ENCODE results near the gene HDDC2. TPM values are rescaled to one million over a fixed set of nuclear protein-coding genes. Genes with fewer than 3 reads are reported as not detected.

HDDC2 gene
- total RNA-seq, 2 donors from 2014 or later = 60.1 to 78.5 TPM

DNA sequence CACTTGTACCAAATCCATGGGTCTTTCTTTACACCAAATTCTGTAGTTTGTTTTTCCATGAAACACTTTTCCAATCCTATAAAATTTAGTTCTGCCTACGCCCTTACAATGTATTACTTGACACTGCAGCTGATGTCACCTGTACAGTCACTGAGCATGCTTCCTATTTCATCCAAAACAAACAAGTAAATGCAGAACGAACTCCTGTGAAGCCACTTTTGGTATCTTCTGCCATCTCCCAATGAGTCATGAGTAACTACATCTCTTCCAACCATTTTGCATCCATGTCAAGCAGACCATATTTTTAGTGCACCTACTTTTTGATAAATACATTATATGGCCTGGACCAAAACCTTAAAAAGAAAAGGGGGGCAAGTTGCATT is 42.4 kb downstream of the HDDC2 start:
- ATAC-seq = no peak
- H3K36me3 Mint-ChIP-seq = no peaks in the 10 kb centered on the region
- no peak for DNase-seq (ENCODE audit: low spot score in 2 of 2)
- H3K9me3 Mint-ChIP-seq = no peaks in the 10 kb centered on the region
- H3K27ac Mint-ChIP-seq = no peak overlapping the region

DNA sequence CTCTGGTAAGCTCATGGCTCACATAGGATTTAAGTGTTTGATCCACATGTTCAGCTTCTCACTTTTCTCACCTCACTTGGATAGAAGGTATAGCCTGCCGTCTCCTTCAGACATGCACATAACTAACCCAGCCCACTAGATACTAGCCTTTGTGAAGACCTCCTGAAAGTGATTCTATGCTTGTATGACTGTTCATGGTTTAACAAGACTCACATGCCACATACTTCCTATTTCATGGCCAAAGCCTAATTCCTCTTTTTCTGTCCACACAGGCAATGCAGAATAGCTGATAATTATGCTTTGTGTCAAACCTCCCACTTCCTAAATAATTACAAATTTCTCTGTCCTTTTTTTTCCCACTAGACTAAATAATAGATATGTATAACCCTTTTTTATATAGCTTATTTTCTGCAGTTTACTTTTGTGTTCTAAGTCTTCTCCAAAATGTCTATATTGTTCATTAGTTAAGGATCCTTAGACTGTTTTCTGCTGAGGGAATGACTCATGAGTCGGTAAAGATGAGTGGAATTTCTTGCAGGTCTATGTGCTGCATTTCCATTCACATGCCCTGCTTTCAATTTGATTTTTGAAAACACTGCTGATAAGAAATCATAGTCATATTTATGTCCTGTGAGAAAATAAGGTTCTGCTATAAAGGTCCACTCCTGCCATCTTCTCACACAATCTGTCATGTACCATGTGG is 43.0 kb downstream of the HDDC2 start:
- no peaks in the 10 kb centered on the region for H3K36me3 Mint-ChIP-seq
- no peak for DNase-seq (ENCODE audit: low spot score in 2 of 2)
- no peak overlapping the region for H3K27ac Mint-ChIP-seq
- H3K9me3 Mint-ChIP-seq = no peaks in the 10 kb centered on the region
- no peak for ATAC-seq

DNA sequence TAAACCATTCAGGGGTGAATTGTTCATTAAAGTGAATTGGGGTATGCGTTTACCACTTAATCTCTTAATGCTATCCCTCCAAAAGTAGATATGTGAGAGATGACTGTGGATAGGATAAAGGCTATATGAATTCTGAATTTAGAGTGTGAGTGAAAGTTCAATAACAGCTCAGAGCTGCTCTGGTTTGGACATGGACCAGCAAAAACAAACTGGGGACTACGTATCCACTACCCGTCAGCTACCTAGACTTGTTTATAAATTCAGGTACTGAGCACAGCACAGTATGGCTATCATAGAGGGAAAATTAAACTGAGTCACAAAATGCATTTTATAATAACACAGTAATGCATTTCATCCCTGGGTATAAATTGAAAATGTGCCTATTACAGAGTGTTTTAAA is 44.4 kb downstream of the HDDC2 start:
- Mint-ChIP-seq H3K27ac (no peak overlapping the region), H3K9me3 (no peaks in the 10 kb centered on the region), H3K36me3 (no peaks in the 10 kb centered on the region)
- DNase-seq (ENCODE audit: low spot score in 2 of 2) (no peak), ATAC-seq (no peak)

DNA sequence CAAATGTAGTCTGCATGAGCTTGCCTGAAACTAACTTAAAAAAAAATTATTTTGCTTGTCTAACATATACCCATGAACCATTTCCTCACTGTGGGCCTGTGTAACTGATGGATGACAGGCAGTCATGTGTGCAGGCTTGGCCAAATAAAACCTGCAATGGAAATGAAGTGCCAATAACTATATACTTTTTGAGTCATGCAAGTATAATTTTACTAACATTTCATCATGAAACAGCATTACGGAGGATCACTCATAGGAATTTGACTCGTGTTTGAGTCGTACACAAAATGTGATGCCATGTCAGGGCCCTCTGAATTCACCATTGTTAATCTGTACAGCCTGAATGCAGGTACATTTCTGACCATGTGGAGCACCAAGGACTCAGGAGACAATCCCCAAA is 46.6 kb downstream of the HDDC2 start:
- H3K27ac Mint-ChIP-seq = no peak overlapping the region
- no peak for ATAC-seq
- H3K36me3 Mint-ChIP-seq = no peaks in the 10 kb centered on the region
- DNase-seq (ENCODE audit: low spot score in 2 of 2) = no peak
- H3K9me3 Mint-ChIP-seq = no peaks in the 10 kb centered on the region

DNA sequence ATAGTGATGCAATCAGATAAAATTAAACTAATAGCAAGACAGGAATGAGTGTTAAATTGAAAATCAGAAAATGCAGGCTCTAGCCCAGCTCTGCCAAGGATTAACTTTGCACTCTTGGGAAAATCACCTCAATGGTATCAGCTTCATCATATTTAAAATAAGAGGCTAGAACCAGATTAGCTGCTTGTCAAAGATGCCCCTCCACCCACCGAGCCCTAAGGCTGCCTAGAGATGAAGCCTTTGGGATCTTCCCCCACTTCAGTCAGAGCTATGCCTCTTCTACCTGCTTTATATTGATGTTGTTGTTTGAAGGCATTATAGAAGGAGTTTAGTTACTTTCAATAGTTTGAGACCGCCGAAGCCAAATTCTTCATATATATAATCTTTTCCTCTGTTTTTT is 47.4 kb downstream of the HDDC2 start:
- ATAC-seq (no peak), DNase-seq (ENCODE audit: low spot score in 2 of 2) (no peak)
- Mint-ChIP-seq H3K9me3 (no peaks in the 10 kb centered on the region), H3K36me3 (no peaks in the 10 kb centered on the region), H3K27ac (no peak overlapping the region)

DNA sequence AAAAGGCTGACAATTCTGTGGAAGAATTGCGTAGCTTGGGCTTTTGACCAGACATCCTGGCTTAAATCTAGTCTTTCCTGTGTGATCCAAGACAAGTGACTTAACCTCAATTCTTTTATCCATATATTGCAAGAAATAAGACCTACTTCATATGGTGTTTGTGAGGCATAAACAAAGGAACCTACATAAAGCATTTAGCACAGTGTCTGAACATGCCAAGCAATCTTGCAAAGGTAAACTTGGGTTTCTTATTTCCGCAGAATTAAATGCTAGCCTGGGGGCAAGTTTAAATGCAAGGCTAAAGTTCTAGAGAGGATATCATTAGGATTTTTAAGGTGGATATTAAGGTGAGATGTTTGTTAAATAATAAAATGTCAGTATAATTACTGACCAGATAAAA is 47.9 kb downstream of the HDDC2 start:
- no peaks in the 10 kb centered on the region for H3K9me3 Mint-ChIP-seq
- ATAC-seq (no peak), DNase-seq (ENCODE audit: low spot score in 2 of 2) (no peak)
- no peaks in the 10 kb centered on the region for H3K36me3 Mint-ChIP-seq
- no peak overlapping the region for H3K27ac Mint-ChIP-seq

DNA sequence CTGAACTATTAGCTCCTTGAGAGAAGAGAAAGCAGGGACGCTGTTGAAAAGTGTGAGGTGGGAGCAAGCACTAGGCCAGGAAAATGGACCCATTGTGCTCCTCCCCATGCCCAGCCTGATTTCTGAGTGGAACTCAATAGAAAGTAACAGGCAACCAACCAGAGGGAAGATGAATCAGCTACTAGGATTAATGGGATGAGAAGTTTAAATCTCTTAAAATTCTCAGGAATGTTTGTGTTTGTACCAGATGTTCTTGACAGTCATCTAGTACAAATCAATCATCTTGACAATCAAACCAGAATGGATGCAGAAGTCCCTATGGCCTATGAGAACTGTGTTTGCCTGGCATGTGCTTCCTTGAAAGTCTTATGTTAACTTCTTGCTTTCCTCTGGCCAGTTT is 48.9 kb downstream of the HDDC2 start:
- Mint-ChIP-seq H3K36me3 (no peaks in the 10 kb centered on the region), H3K9me3 (no peaks in the 10 kb centered on the region), H3K27ac (no peak overlapping the region)
- DNase-seq (ENCODE audit: low spot score in 2 of 2) = no peak
- ATAC-seq = no peak

DNA sequence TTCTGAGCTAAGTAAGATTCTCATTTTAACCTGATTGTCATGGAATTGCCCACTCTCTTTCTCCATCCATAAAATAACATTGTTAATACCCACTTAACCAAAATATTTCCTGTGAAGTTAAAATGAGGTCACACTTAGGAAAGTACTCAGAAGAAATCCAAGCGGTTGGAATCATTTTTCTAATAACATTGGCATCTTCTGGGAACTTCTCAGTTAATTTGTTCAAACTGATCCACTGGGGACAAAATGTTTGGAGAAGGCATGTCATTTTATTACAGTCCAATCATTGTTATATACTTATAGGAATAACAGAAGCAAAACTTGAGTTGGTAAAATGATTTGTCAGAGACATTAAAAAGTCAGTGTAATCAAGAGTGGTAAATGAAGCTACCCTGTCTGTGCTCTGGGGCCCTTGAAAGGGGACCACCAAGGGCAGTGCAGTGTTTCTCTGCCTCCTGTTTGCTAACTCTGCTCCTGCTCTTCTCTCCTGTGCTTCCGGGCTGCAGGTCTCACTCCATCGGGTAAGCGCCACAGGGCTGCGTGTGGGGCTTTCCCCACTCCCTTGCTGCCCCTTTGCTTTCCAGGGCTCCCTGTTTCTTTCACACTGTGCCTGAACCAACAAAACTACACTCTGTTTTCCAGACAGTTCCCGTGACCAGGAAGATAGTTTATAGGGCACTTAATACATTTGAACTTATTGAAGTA is 50.1 kb downstream of the HDDC2 start:
- H3K9me3 Mint-ChIP-seq = no peaks in the 10 kb centered on the region
- no peak for DNase-seq (ENCODE audit: low spot score in 2 of 2)
- no peaks in the 10 kb centered on the region for H3K36me3 Mint-ChIP-seq
- ATAC-seq = no peak
- H3K27ac Mint-ChIP-seq = no peak overlapping the region

DNA sequence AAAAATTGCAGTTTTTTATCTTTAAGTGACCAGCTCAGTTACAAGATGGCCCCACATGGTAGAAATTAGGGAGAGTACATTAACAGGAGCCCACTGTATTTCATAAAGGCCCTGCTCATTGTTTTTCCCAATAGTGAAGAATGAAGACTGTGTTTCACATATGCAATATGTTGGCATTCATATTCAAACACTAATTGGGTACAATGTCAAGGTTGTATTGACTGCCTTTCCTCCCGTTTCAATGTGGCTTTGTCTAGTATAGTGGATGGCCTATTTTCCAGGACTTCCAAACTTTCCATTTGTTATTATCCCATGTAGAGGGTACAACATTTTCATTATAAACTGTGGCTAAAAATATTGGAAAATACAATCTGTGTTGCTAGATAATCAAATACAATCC is 51.3 kb downstream of the HDDC2 start:
- ATAC-seq (no peak), DNase-seq (ENCODE audit: low spot score in 2 of 2) (no peak)
- no peaks in the 10 kb centered on the region for H3K36me3 Mint-ChIP-seq
- no peaks in the 10 kb centered on the region for H3K9me3 Mint-ChIP-seq
- no peak overlapping the region for H3K27ac Mint-ChIP-seq

DNA sequence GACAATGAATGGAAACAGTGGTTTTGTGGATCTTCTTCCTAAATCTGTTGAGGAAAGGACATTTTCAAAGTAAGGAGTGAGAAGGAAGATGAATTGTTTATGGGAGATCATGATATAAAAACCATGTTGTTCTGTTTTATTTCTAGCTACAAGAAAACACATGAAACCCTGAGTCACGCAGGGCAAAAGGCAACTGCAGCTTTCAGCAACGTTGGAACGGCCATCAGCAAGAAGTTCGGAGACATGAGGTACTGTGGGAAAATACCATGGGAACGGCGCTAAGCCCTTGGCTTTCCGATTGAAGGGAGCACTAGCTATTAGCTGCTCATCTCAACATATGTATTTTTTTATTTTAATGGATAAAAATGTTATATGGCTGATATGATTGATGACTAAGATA is 53.6 kb downstream of the HDDC2 start:
- Mint-ChIP-seq H3K9me3 (peaks cover 2% of the 10 kb centered on the region in 2 donors), H3K36me3 (peaks cover 3 to 4% of the 10 kb centered on the region in 2 donors), H3K27ac (no peak overlapping the region)
- DNase-seq (ENCODE audit: low spot score in 2 of 2) (no peak), ATAC-seq (no peak)

DNA sequence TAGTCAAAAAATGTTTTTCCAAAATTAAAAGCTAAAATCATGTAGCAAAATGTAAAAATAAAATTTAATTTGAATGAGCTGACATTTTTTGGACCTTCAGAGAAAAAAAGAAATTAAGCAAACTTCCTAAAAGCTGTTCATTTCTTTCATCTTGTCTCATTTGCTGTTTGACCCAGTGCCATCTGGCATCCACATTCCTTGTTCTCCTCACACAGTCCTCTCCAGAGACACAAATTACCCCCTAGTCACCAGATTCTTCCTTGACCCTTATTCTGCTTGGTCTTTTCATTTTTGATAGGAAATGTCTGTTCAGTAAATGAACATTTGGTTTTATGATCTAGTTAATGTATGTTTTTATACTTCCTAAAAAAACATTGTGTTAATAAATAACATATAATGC is 55.2 kb downstream of the HDDC2 start:
- DNase-seq (ENCODE audit: low spot score in 2 of 2) (no peak), ATAC-seq (no peak)
- Mint-ChIP-seq H3K36me3 (peaks cover 7 to 17% of the 10 kb centered on the region in 2 donors), H3K9me3 (peaks cover 13 to 16% of the 10 kb centered on the region in 2 donors), H3K27ac (no peak overlapping the region)

DNA sequence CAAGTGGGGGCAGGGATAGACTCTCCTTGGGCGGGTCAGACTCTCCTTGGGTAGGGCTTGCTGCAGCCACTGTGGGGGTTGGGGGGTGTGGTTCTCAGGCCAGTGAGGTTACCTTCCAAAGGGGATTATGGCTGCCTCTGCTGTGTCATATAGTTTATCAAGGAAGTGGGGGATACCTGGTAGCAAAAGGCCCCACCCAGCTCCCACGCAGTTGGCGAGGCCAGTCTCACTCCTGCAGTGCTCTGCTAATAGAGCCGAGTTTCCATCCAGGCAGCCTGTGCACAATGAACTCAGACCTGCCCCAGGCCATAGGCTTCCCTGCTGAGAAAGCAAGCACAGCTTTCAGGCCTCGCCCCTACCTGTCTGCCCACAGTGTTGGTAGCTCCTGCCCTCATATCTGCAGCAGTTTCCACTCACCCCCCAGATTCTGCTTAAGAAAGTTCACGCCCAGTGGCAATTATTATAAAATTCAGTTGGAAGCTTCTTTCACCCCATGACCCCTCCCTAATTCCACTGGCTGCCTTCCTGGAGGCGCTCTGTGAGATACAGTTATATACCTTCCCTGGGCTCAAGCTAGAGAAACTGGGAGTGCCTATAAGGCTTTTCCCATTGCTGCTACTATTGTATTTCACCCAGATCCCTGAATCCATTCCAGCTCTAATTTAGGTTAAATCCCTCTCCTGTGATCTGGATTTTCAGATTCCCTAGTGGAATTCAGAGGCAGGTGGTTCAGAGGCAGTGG is 56.1 kb downstream of the HDDC2 start:
- peaks cover 10 to 26% of the 10 kb centered on the region in 2 donors for H3K36me3 Mint-ChIP-seq
- ATAC-seq (no peak), DNase-seq (ENCODE audit: low spot score in 2 of 2) (no peak)
- no peak overlapping the region for H3K27ac Mint-ChIP-seq
- H3K9me3 Mint-ChIP-seq = peaks cover 22 to 25% of the 10 kb centered on the region in 2 donors

DNA sequence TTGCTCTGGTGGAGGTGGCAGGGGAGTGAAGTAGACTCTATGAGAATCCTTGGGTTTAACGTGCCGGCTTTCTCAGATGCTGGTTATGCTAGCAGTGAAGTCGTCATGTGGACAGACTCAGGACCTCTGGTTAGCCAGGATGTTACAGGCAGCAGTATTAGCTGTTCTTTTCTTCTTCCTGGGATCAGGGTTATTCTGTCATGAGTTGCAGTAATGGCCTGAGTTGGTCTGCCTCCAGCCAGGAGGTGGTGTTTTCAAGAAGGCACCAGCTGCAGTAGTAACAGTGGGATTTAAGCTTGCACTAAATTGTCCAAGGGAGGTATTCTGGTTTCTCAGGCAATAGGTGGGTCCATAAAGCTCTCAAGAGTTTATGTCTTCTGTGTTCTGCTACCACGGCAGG is 56.7 kb downstream of the HDDC2 start:
- DNase-seq (ENCODE audit: low spot score in 2 of 2) (no peak), ATAC-seq (no peak)
- Mint-ChIP-seq H3K36me3 (peaks cover 15 to 30% of the 10 kb centered on the region in 2 donors), H3K27ac (no peak overlapping the region), H3K9me3 (peaks cover 26 to 28% of the 10 kb centered on the region in 2 donors)

DNA sequence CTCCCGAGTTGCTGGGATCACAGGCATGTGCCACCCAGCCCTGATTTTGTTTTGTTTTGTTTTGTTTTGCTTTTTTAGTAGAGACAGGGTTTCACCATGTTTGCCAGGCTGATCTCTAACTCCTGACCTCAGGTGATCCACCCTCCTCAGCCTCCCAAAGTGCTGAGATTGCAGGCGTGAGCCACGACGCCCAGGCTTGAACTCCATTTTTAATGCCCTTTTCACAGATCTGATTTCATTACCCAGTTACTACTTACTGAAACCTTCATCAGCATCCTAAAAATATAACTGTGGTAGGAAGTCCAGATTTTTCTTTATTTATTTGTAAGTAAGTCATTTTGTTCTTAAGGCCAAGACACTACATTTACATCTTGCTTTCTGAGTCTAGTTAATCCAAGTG is 64.0 kb downstream of the HDDC2 start:
- DNase-seq (ENCODE audit: low spot score in 2 of 2) = no peak
- Mint-ChIP-seq H3K9me3 (peaks cover 24 to 34% of the 10 kb centered on the region in 2 donors), H3K36me3 (peaks cover 15 to 31% of the 10 kb centered on the region in 2 donors), H3K27ac (no peak overlapping the region)
- no peak for ATAC-seq

DNA sequence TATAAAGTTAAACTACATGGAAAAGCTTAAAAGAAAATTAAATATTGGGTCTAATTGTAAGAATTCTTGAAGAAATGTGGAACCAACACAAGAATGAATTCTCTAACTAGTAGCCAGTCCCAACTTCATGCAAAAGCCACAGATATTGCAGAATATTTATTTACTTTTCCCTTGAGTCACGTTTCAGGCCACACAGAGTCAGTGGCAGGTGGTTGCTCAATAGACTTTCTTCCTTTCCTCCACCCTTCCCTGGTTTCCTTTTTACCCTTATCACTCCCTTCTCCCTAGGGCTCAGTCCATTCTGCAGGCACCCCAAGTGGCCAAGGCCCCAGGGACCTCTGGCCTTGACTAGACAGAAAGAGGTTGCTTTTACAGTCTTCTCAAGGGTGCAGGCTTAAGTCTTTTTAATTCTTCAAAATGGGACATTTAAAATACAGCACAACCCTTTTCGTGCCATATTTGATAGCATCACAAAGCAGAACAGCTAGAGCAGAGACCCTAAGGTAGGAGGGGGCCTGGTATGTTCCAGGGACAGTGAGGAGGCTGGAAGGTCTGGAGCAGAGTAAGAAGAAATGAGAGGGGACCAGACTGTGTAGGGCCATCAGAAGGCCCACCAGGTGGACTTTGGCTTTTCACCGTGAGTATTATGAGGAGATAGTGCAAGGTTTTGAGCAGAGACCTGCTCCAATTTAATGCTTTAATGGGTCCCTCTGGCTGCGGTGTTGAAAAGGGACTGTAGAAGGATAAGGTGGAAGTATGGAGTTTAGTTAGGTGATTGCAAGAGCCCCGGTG is 65.0 kb downstream of the HDDC2 start:
- no peak overlapping the region for H3K27ac Mint-ChIP-seq
- DNase-seq (ENCODE audit: low spot score in 2 of 2) = no peak
- H3K36me3 Mint-ChIP-seq = peaks cover 15 to 22% of the 10 kb centered on the region in 2 donors
- H3K9me3 Mint-ChIP-seq = peaks cover 15 to 28% of the 10 kb centered on the region in 2 donors
- ATAC-seq = no peak

DNA sequence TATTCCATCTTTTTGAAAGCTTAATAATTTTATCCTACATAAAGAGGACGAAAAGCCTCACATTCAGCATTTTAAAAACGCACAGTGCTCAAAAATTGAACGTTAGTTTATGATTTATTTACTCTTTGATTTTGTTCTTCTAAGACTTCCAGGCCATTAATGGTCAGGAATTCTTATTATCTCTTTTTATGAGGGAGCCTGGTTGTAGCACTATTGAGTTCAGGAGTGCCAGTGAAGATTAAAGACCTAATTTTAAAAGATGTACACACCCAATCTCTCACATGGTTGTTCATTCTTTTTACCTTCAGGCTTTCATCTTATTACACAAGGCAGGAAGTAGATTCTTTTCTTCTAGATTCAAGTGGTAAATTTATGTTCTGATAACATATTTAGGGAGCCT is 68.6 kb downstream of the HDDC2 start:
- ATAC-seq (no peak), DNase-seq (ENCODE audit: low spot score in 2 of 2) (no peak)
- no peaks in the 10 kb centered on the region for H3K36me3 Mint-ChIP-seq
- no peaks in the 10 kb centered on the region for H3K9me3 Mint-ChIP-seq
- no peak overlapping the region for H3K27ac Mint-ChIP-seq

DNA sequence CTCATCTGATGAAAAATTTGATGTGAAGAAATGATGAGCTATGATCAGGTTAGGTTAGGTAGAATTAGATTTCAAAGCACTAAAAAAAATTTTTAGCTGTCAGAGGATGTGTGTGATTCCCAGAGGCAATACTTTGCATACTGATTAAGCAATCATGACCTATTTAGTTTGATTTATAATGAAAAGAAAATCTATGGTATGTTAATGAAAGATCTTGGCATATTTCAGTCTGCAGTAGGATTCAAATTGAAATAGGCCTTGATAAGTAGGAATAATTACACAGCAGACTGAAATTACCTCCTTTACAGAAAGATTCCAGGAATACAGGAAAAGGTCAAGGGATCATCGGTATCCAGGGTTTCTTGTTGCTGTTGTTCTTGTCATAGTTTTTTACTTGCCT is 69.3 kb downstream of the HDDC2 start:
- ATAC-seq (no peak), DNase-seq (ENCODE audit: low spot score in 2 of 2) (no peak)
- no peak overlapping the region for H3K27ac Mint-ChIP-seq
- H3K36me3 Mint-ChIP-seq = no peaks in the 10 kb centered on the region
- no peaks in the 10 kb centered on the region for H3K9me3 Mint-ChIP-seq

Measured in activated naive CD4-positive, alpha-beta T cell treated with anti-CD3 and anti-CD28 coated beads, Interleukin-2, amount 50 U/mL, for 72 hours (primary cell).